Measurements from ENCODE around the gene SCEL.

SCEL gene

DNA sequence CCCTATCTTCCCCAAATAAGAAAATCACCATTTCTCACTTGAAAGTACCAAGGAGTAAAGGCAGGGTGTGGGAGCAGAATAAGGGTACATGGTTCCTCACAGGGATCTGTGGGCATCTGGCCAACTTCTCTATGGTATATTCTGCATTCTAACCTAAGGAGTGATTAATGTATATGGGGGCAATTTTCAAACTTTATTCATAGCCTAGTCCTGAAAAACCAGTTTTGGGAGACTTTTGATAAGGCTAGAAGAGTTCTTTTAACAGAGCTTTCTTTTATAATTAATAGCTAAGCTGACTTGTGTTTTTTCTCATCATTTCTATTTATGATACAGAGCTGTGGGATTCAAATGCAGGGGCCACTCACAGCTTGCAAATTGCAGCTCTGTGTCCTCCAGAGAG is 852 bp downstream of the SCEL start:
- H3K4me1 ChIP-seq (ENCODE audit: control insufficient read depth in 1 of 2, insufficient read depth in 1 of 2, low read depth in 1 of 2, low read length in 1 of 2), result peaks cover 0 to 9% of the 10 kb centered on the region in 2 experiments

DNA sequence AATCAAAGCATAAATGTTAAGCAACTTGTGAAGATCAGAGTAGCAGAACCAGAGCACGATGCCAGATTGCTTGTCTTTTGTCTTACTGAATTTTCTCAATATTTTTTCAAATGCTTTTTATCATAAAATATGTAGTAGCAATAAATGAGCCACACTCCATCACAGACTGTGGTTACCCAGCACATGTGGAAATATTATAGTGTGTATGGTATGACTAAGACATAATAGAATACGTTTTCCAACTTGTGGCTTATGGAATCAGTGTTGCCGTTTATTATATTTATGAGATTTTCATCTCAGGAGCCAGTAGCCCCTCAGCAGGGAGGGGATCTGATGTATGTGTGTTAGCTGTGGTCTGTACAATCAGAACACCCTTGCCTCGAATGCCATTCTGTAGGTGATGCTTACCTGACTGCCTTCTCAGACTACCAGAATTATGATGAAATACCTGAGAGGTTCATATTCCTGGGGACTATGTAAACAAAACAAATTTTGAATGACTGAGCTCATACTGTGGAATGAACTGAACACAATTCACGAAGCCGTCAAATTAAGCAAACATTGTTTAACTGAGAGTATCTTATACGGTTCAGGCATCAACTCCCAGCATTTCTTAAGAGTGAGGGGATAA is 1.9 kb downstream of the SCEL start:
- Histone ChIP-seq H3K36me3 (no peaks in the 10 kb centered on the region), H3K4me3 (ENCODE audit: low read depth in 1 of 2, low read length in 1 of 2) (no peak overlapping the region), H3K4me1 (ENCODE audit: control insufficient read depth in 1 of 2, insufficient read depth in 1 of 2, low read depth in 1 of 2, low read length in 1 of 2) (peaks cover 0 to 9% of the 10 kb centered on the region in 2 experiments), H3K27me3 (no peaks in the 10 kb centered on the region), H3K9me3 (no peaks in the 10 kb centered on the region), H3K27ac (no peak overlapping the region)
- TF ChIP-seq, protein P1, sequence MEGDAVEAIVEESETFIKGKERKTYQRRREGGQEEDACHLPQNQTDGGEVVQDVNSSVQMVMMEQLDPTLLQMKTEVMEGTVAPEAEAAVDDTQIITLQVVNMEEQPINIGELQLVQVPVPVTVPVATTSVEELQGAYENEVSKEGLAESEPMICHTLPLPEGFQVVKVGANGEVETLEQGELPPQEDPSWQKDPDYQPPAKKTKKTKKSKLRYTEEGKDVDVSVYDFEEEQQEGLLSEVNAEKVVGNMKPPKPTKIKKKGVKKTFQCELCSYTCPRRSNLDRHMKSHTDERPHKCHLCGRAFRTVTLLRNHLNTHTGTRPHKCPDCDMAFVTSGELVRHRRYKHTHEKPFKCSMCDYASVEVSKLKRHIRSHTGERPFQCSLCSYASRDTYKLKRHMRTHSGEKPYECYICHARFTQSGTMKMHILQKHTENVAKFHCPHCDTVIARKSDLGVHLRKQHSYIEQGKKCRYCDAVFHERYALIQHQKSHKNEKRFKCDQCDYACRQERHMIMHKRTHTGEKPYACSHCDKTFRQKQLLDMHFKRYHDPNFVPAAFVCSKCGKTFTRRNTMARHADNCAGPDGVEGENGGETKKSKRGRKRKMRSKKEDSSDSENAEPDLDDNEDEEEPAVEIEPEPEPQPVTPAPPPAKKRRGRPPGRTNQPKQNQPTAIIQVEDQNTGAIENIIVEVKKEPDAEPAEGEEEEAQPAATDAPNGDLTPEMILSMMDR (IDR thresholded peaks at IDR 0.05), result no peak

More for the DNA sequence above, 852 bp downstream of the SCEL start:
- Histone ChIP-seq H3K27me3 (no peaks in the 10 kb centered on the region), H3K4me3 (ENCODE audit: low read depth in 1 of 2, low read length in 1 of 2) (no peak overlapping the region), H3K36me3 (no peaks in the 10 kb centered on the region), H3K27ac (no peak overlapping the region), H3K9me3 (no peaks in the 10 kb centered on the region)
- TF ChIP-seq, protein P1 (IDR thresholded peaks at IDR 0.05), result no peak

DNA sequence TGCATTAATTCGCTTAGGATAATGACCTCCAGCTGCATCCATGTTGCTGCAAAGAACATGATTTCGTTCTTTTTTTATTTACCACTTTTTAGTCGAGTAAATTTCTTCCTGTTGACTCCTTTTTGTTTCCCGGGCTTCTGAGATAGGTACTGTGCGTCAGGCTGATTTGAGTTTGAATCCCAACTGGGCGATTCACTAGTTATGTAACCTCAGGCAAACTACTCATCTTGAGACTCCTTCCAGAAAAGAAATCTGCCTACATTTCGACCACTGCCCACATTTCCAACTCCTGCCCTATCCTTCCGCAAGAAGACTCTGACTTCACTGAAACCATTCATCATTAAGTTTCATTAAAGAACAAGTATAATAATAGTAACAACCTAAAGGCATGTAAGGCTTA is 8.2 kb downstream of the SCEL start:
- no peak overlapping the region for H3K27ac ChIP-seq
- no peaks in the 10 kb centered on the region for H3K9me3 ChIP-seq
- H3K27me3 ChIP-seq, result no peaks in the 10 kb centered on the region
- TF ChIP-seq, protein P1 (IDR thresholded peaks at IDR 0.05), result no peak
- H3K4me3 ChIP-seq (ENCODE audit: low read depth in 1 of 2, low read length in 1 of 2), result no peak overlapping the region
- peaks cover 8 to 13% of the 10 kb centered on the region in 2 experiments for H3K4me1 ChIP-seq (ENCODE audit: control insufficient read depth in 1 of 2, insufficient read depth in 1 of 2, low read depth in 1 of 2, low read length in 1 of 2)
- no peaks in the 10 kb centered on the region for H3K36me3 ChIP-seq

DNA sequence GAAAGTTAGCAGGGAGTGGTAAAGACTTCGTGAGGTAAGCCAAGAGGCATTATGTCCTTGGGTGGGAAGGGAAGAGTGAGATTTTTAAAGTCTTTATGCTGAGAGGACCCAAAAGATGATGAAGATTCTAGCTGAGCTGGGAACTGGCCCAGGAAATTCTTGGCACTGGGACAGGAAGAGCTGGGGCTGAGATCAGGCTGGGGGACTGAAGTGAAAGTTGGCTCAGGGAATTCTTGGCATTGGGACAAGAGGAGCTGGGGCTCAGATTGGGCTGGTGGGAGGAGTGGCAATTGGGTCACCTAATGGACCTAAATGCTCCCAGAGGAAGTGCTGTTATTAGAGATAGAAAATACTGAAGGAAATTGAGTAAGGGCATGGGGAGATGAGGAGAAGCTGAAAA is 8.8 kb downstream of the SCEL start:
- Histone ChIP-seq H3K27me3 (no peaks in the 10 kb centered on the region), H3K27ac (no peak overlapping the region), H3K4me3 (ENCODE audit: low read depth in 1 of 2, low read length in 1 of 2) (no peak overlapping the region), H3K9me3 (no peaks in the 10 kb centered on the region), H3K36me3 (no peaks in the 10 kb centered on the region), H3K4me1 (ENCODE audit: control insufficient read depth in 1 of 2, insufficient read depth in 1 of 2, low read depth in 1 of 2, low read length in 1 of 2) (peaks cover 8 to 13% of the 10 kb centered on the region in 2 experiments)
- TF ChIP-seq, protein P1 (IDR thresholded peaks at IDR 0.05), result no peak

DNA sequence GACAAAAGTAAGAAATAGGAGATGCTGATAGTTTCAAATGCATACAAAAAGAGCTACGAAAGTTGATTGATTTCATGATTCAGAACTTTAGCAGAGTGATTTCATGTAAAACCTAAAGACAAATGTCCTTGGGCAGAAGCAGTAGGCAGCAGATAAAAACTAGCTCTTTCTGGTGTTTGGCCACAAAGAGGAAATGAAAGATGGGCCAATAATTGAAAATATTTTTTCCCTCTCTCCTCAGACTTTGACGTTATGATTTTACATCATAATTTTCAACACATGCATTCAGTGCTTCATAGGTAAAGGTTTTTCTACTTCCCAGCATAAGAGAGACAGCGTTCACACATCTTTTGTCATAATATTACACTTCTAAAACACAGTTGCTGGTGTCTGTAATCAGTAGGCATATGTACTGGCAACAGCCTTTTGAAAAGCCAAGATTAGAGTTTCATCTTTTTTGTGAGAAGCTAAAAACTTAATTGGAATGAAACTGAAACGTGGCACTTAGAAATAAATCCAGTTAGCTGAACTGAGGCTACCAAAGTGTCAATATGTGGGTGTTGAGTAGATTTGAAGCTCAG is 9.3 kb downstream of the SCEL start:
- peaks cover 8 to 13% of the 10 kb centered on the region in 2 experiments for H3K4me1 ChIP-seq (ENCODE audit: control insufficient read depth in 1 of 2, insufficient read depth in 1 of 2, low read depth in 1 of 2, low read length in 1 of 2)
- H3K36me3 ChIP-seq, result no peaks in the 10 kb centered on the region
- H3K9me3 ChIP-seq, result no peaks in the 10 kb centered on the region
- TF ChIP-seq, protein P1 (IDR thresholded peaks at IDR 0.05), result no peak
- H3K27me3 ChIP-seq, result no peaks in the 10 kb centered on the region
- no peak overlapping the region for H3K27ac ChIP-seq
- no peak overlapping the region for H3K4me3 ChIP-seq (ENCODE audit: low read depth in 1 of 2, low read length in 1 of 2)
